Gastrocnemius medialis (tissue), 4 donors: ENCODE results near the gene PSMD2. TPM values are rescaled to one million over a fixed set of nuclear protein-coding genes. Genes with fewer than 3 reads are reported as not detected.

Experiments
- ATAC-seq, 2 donors: fragments of 150-250 bp; one replicate each; pipeline ENCODE4 v1.9.1; 2016
- DNase-seq, 2 donors: peaks; one replicate each; pipeline ENCODE4 v3.0.0-alpha.2; 2019
- H3K27ac ChIP-seq, 4 donors: fragments of 200-600 bp; sonication (generic); 1 replicate in 1 of 4; 2 replicates in 3 of 4; pipeline ENCODE4 v1.5.1; 2016 to 2018; ENCODE audit warnings: mild to moderate bottlenecking in 2 of 4, moderate library complexity in 1 of 4
- H3K27me3 ChIP-seq, 3 donors: fragments of 200-600 bp; sonication (generic) in 2 of 3; 1 replicate in 1 of 3; 2 replicates in 2 of 3; pipeline versions ENCODE4 v1.5.1 to v1.6.0; 2016 to 2019; ENCODE audit warnings: mild to moderate bottlenecking in 1 of 3, moderate library complexity in 1 of 3
- H3K36me3 ChIP-seq, 2 donors: fragments of 200-600 bp; sonication (generic) in 1 of 2; one replicate each; pipeline ENCODE4 v1.5.1; 2017 to 2018
- H3K4me1 ChIP-seq, 2 donors: fragments of 200-600 bp; sonication (generic) in 1 of 2; one replicate each; pipeline ENCODE4 v1.5.1; 2016 to 2017; ENCODE audit warnings: mild to moderate bottlenecking in 2 of 2
- H3K4me3 ChIP-seq, 4 donors: fragments of 200-600 bp; sonication (generic) in 3 of 4; 1 replicate in 1 of 4; 2 replicates in 3 of 4; pipeline ENCODE4 v1.5.1; 2016 to 2019; ENCODE audit warnings: mild to moderate bottlenecking in 2 of 4
- H3K9me3 ChIP-seq, 3 donors: fragments of 200-600 bp; sonication (generic) in 2 of 3; 1 replicate in 1 of 3; 2 replicates in 2 of 3; pipeline ENCODE4 v1.5.1; 2016 to 2019
- POLR2A ChIP-seq, 2 donors: fragments of 450-650 bp; IDR thresholded peaks; one replicate each; pipeline ENCODE4 v1.6.1; 2017; ENCODE audit warnings: antibody characterized with exemption in 2 of 2, mild to moderate bottlenecking in 2 of 2, moderate library complexity in 2 of 2
- in situ Hi-C, 4 donors: fragments of 200-750 bp; cut with MboI; loops; one replicate each; pipeline versions ENCODE4 v1.15.0 to v1.8.0; 2017; ENCODE audit warnings: low sequenced_read_pairs in 4 of 4
- intact Hi-C: fragments of 100-400 bp; cut with DNase I; formaldehyde crosslinking; loops from one replicate; pipeline ENCODE4 v1.15.1; 2023; ENCODE audit warnings: low total_unique reads
- total RNA-seq, 4 donors: library from RNA; depleted of rRNA; stranded (reverse); fragments of >200 nt; gene quantifications; one replicate each; pipeline versions ENCODE4 v1.1.0 to v1.2.3, GENCODE V29; 2016
- TF ChIP-seq, protein P1 (sequence below), 5 experiments: fragments of 450-650 bp in 3 of 5; fragments of 200-600 bp in 2 of 5; sonication (generic) in 2 of 5; IDR thresholded peaks in 4 of 5; conservative IDR thresholded peaks in 1 of 5; 1 replicate in 4 of 5; 2 replicates in 1 of 5; pipeline ENCODE4 v1.5.1; 2016 to 2019; ENCODE audit warnings: antibody characterized with exemption in 5 of 5, mild to moderate bottlenecking in 3 of 5, moderate library complexity in 3 of 5

The PSMD2 gene
- total RNA-seq, 4 donors from 2014 or later, result 560 to 831 (median 720) TPM

- Histone ChIP-seq H3K27me3 (no peaks in the 10 kb centered on the region), H3K27ac (peak overlapping the region; percentile 72 to 85 (median 80)), H3K4me3 (no peak overlapping the region), H3K36me3 (peaks cover 0 to 39% of the 10 kb centered on the region in 2 donors), H3K9me3 (no peaks in the 10 kb centered on the region), H3K4me1 (peaks cover 9 to 18% of the 10 kb centered on the region in 2 donors)
- no peak for ATAC-seq
- no peak for DNase-seq
- intact Hi-C loops, result no loop called here
- in situ Hi-C loops, result no loop called here
- TF ChIP-seq POLR2A (IDR thresholded peaks at IDR 0.05), result no peak
- TF ChIP-seq, protein P1, sequence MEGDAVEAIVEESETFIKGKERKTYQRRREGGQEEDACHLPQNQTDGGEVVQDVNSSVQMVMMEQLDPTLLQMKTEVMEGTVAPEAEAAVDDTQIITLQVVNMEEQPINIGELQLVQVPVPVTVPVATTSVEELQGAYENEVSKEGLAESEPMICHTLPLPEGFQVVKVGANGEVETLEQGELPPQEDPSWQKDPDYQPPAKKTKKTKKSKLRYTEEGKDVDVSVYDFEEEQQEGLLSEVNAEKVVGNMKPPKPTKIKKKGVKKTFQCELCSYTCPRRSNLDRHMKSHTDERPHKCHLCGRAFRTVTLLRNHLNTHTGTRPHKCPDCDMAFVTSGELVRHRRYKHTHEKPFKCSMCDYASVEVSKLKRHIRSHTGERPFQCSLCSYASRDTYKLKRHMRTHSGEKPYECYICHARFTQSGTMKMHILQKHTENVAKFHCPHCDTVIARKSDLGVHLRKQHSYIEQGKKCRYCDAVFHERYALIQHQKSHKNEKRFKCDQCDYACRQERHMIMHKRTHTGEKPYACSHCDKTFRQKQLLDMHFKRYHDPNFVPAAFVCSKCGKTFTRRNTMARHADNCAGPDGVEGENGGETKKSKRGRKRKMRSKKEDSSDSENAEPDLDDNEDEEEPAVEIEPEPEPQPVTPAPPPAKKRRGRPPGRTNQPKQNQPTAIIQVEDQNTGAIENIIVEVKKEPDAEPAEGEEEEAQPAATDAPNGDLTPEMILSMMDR (IDR thresholded peaks at IDR 0.05 in 4 of 5, conservative IDR thresholded peaks at IDR 0.05 in 1 of 5), result no peak
These were observed 45.7 kb downstream of the PSMD2 start for GRCh38 chr3:184344579-184345316.

DNA sequence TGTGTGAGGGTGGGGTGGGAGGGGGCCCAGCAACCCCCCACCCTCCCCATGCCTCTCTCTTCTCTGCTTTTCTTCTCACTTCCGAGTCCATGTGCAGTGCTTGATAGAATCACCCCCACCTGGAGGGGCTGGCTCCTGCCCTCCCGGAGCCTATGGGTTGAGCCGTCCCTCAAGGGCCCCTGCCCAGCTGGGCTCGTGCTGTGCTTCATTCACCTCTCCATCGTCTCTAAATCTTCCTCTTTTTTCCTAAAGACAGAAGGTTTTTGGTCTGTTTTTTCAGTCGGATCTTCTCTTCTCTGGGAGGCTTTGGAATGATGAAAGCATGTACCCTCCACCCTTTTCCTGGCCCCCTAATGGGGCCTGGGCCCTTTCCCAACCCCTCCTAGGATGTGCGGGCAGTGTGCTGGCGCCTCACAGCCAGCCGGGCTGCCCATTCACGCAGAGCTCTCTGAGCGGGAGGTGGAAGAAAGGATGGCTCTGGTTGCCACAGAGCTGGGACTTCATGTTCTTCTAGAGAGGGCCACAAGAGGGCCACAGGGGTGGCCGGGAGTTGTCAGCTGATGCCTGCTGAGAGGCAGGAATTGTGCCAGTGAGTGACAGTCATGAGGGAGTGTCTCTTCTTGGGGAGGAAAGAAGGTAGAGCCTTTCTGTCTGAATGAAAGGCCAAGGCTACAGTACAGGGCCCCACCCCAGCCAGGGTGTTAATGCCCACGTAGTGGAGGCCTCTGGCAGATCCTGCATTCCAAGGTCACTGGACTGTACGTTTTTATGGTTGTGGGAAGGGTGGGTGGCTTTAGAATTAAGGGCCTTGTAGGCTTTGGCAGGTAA is 46.5 kb downstream of the PSMD2 start:
- intact Hi-C loops (no loop called here), in situ Hi-C loops (no loop called here)
- H3K27me3 ChIP-seq, result no peaks in the 10 kb centered on the region
- H3K4me1 ChIP-seq, result peaks cover 7 to 14% of the 10 kb centered on the region in 2 donors
- H3K36me3 ChIP-seq, result peaks cover 0 to 39% of the 10 kb centered on the region in 2 donors
- no peak overlapping the region for H3K4me3 ChIP-seq
- H3K9me3 ChIP-seq, result no peaks in the 10 kb centered on the region
- H3K27ac ChIP-seq, result peak overlapping the region; percentile 72 to 85 (median 80)
- peak; percentile 98 for ATAC-seq
- no peak for TF ChIP-seq POLR2A (IDR thresholded peaks at IDR 0.05)
- TF ChIP-seq, protein P1 (IDR thresholded peaks at IDR 0.05 in 4 of 5, conservative IDR thresholded peaks at IDR 0.05 in 1 of 5), result peak; percentile 32 to 69 (median 60)
- peak; percentile 90 to 93 for DNase-seq

- H3K4me1 ChIP-seq, result peaks cover 7 to 14% of the 10 kb centered on the region in 2 donors
- H3K36me3 ChIP-seq, result peaks cover 0 to 33% of the 10 kb centered on the region in 2 donors
- no peak for DNase-seq
- TF ChIP-seq, protein P1 (IDR thresholded peaks at IDR 0.05 in 4 of 5, conservative IDR thresholded peaks at IDR 0.05 in 1 of 5), result no peak
- TF ChIP-seq POLR2A (IDR thresholded peaks at IDR 0.05), result no peak
- in situ Hi-C loops (no loop called here), intact Hi-C loops (no loop called here)
- H3K27ac ChIP-seq, result peak overlapping the region in 3 of 4 donors; percentile 77 to 85 (median 83)
- H3K4me3 ChIP-seq, result no peak overlapping the region
- no peak for ATAC-seq
- H3K9me3 ChIP-seq, result no peaks in the 10 kb centered on the region
- no peaks in the 10 kb centered on the region for H3K27me3 ChIP-seq
These were observed 47.6 kb downstream of the PSMD2 start for GRCh38 chr3:184346480-184347190.

DNA sequence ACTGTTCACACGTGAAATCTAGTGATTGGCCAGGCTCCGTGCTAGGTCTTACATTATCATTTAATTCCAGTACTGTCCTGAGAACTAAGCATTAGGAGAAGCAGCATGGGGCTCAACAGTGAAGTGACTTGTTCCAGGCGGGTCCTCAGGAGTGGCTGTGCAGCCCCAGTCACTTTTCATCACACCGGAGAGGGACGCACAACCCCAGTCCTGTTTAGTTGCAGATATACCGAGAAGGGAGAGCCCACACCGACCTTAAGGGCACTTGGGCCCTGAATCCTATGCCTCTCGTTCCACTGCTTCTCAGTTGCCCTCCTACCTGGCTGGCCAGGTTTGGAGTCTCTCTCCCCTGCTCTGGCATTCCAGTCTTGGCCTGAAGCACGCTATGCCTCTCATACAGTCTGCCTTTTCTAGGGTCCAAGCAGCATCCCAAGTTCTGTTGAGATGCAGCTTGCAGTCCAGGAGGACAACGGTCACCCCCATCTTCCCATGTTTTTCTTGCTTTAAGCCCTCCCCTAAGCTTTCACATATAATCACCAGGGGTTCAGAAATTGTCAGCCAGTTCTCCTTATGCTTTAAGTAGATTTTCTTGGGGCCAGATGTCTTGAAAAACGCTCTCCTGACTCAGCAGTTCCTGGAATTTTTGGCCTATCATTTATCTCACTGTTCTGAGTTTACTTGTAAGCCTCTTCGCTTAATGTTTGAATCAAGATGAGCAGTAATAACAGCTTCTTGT is 48.4 kb downstream of the PSMD2 start:
- H3K9me3 ChIP-seq, result no peaks in the 10 kb centered on the region
- in situ Hi-C loops (no loop called here), intact Hi-C loops (no loop called here)
- H3K4me3 ChIP-seq, result no peak overlapping the region
- peaks cover 7 to 14% of the 10 kb centered on the region in 2 donors for H3K4me1 ChIP-seq
- DNase-seq (no peak), ATAC-seq (no peak)
- peaks cover 0 to 25% of the 10 kb centered on the region in 2 donors for H3K36me3 ChIP-seq
- TF ChIP-seq, protein P1 (IDR thresholded peaks at IDR 0.05 in 4 of 5, conservative IDR thresholded peaks at IDR 0.05 in 1 of 5), result no peak
- TF ChIP-seq POLR2A (IDR thresholded peaks at IDR 0.05), result no peak
- H3K27ac ChIP-seq, result no peak overlapping the region
- no peaks in the 10 kb centered on the region for H3K27me3 ChIP-seq
